Bone marrow (tissue), 2 donors: ENCODE data around the gene TPPP2.
"Not testable (repeated sequence)": the region's sequence is repeated elsewhere in the genome, so short reads cannot be mapped to it uniquely, and the experiment has no call there.

Experiments used
- DNase-seq, 2 donors: peaks; one replicate each; lab custom pipeline; 2025; lab: John Stamatoyannopoulos, UW

TPPP2 gene

DNA sequence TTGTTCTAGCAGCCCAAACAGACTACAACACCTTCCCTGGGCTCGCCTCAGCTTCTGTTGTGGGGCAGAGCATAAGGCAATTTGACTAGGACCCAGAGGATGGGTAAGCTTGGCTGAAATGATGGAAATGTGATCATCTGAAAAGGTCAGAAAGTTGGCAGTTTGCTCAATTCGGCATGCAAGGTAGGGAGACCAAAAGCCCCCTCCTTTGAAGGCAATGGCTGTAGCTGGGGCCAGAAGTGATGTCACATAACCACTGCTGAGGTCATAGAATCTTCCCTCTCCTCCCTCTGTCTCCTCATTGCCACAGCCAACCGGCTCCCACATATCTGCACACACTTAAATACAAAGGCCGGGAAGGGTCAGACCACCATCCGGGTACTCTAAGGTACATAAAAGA is at the start of gene TPPP2:
TPPP2 (plus strand) TSS at position 301 of the 400 bp plus-strand sequence. CDS start 365 bp downstream, outside the sequence.
- DNase-seq, result no peak

- no peak for DNase-seq
Observed at GRCh38 chr14:20980906-20981305, 49.1 kb upstream of the TPPP2 start.

DNA sequence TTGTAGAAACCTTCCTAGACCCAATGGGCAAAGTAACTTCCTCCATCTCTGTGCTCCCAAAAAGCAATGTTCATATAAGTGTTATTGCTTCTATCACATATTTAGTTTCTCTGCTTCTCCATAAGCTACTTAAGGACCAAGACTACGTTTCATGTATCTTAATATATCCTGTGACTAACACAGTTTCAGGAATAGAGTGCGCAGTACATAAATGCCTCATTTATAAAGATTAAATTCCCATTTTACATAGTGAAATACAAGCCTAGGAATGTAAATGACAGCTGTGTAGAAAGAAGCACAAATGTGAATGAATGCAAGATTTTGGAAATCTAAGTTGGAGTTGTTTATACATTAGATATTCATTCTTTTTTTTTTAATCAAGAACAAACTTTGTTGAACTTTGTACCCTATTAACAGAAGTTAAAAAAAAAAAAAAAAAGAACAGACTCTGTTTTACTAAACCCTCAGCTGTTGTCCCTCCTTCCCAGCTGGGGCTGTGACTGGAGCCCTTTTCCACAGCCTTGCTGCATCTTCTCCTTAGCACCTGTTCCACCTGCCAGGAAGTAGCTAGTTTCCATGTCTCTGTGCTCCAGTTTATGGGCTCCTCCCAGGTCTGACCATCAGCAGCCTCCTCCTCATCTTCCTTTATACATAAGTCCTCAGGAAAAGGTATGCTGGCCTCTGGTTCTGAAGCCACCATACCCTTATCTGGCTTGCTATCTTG is 47.2 kb upstream of the TPPP2 start:
- DNase-seq, result no peak

GRCh38 chr14:20985650-20986049 is 44.4 kb upstream of the TPPP2 start:
- not testable (repeated sequence) for DNase-seq

DNA sequence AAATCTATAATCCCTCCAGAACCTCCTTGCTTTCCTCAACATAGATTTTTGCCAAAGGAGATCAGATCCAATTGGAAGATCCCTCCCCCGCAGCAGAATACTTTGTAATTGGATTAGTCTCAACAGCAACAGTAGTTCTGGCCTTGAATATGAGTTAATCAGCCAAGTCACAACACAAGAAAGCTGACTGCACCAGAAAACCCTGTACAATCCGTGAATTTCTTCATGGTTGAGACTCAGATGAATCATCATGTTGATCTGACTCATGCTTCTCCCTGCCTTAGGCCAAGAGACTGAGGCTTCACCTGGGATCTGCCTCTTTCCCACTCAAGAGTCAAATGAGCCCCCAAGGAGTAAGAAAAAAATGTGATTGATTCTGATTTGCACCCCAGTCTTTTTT is 43.2 kb upstream of the TPPP2 start:
- DNase-seq, result peak in 1 of 2 donors; percentile 2

GRCh38 chr14:20988717-20989470 is 41.1 kb upstream of the TPPP2 start:
- no peak for DNase-seq

- DNase-seq, result no peak
Observed at GRCh38 chr14:20989471-20989786, 40.6 kb upstream of the TPPP2 start.

GRCh38 chr14:20989787-20990600 is 40.0 kb upstream of the TPPP2 start, which contains the start of gene METTL17:
TSS of gene METTL17 (plus strand) at chr14:20989980. CDS start at chr14:20990003, 23 bp downstream.
- peak; percentile 76 to 77 for DNase-seq

- no peak for DNase-seq
Observed at GRCh38 chr14:20996521-20996920, 33.5 kb upstream of the TPPP2 start.

- no peak for DNase-seq
Observed at GRCh38 chr14:20997115-20997514, 32.9 kb upstream of the TPPP2 start.

GRCh38 chr14:20997564-20997963 is 32.5 kb upstream of the TPPP2 start:
- no peak for DNase-seq

DNA sequence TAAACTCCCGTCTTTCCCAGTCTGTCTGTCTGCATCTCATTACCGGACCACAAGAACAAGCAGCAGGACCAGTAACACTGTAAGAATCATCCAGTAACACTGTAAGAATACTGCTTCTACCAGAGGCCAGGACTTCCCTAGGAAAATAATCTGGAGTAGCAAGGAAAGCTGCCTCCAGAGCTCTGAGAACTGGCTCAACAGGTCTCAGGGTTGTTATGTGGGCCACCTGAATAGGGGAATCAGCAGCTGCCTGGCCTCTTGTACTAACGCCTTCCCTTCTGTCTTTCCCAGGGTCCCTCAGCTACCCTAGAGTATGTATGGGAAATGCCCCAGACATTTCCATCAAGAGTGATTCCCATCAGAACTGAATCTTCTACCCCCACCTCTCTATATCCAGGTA is 31.9 kb upstream of the TPPP2 start:
- DNase-seq, result no peak

GRCh38 chr14:20998674-20999366 is 31.2 kb upstream of the TPPP2 start, which contains the start of gene SLC39A2:
TSS of gene SLC39A2 (plus strand) at chr14:20999293. CDS start at chr14:20999447, 154 bp downstream.
- no peak for DNase-seq

- no peak for DNase-seq
Observed at GRCh38 chr14:20999591-20999990, 30.4 kb upstream of the TPPP2 start.

GRCh38 chr14:21001218-21001617 is 28.8 kb upstream of the TPPP2 start:
- DNase-seq, result no peak

DNA sequence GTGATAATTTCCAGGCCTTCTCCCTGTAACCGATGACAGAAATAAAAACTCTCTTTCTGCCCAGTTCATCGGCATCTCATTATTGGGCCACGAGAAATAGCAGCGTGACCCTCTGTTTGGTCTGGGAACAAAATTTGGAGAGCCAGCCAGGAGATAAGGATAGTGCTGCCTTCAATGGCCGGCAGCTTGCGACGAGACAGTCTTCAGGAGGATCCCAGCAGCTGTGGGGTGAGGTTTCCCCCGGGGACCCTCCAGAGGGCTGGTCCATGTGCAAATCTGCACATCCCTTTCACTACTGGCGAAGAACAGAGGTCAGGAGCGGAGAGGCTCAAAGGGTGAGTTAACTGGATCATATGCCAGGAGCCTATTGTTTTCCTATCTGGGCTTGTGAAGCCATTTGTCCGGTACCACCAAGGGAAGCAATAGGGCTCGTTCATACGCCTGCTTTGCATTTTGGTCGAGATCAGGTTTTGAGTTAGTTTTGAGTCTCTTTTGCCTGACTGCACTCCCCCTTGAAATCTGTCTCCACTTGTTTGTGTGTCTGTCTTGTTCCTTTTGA is 26.1 kb upstream of the TPPP2 start:
- no peak for DNase-seq

- not testable (repeated sequence) for DNase-seq
Observed at GRCh38 chr14:21009721-21010120, 20.3 kb upstream of the TPPP2 start.

DNA sequence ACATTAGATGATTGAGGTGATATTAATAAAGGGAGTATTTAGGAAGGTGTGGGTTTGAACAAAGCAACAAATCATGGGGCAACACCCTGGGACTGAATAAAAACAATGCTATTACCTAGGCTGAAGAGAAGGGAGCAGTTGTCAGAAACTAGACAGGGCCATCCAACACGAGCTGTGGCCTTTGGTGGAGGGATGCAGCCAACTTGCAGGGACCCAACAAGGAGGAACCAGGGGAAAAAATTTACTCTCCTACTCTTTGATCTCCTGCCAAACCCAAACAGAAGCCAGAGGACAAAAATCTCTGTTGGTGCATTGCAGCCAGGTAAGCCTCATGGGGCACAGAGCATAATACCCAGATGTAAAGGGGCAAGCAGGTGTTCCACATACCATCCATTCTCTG is 18.9 kb upstream of the TPPP2 start:
- no peak for DNase-seq

DNA sequence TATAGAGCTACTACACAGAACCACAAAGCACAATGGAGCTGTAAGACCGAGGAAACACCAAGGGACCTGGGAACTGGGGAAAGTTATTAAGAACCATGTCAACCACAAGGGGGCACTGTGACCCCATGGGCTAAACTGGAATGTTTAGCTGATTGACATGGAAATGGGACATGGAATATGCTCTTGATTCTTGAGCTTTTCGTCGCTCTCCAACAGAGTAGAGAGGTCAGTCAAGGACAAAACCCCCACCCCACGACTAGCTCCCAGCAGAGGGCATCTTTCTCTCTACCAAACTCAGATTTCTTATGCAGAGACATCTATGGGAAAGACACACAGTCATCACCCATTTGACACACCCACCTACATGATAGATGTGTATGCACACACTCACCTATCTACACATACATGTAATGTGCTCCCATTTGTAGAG is 15.2 kb upstream of the TPPP2 start:
- DNase-seq, result peak; percentile 62 to 70

- DNase-seq, result no peak
Observed at GRCh38 chr14:21015312-21015711, 14.7 kb upstream of the TPPP2 start.

DNA sequence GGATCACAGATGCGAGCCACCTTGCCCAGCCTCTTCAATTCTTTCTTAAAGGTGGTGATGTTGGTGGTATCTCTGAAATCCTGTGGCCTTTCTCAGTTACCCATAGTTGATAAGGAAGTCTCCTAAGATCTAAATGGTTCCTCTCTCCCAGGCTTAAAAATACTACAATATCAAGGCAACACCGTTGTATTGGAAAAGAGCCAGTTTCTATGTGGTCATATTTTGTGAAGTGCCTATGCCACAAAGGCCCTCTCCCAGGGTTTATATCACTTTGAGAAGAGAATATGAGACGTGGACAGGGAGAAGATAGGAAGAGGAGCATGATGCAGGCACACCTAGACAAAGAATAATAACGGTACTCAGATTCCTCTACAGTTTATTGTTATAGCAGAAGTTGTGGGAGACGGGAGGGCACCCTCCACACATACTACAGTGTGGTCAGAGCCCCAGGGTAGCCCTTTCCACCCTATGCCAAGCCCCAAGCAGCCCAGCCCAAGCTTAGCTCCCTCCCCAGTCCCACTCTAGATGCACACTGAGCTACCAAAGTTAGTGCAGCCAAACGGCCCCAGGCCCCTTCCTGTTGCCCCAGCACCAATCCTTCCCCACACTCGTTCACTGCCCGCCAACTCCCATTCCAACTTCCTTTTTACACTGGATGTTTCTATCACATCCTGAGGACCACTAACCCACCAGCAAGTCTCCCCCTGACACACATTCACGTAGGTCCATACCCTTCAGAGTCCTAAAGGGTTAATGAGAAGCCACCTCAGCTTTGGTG is 13.4 kb upstream of the TPPP2 start:
- DNase-seq, result no peak
